HepG2 (cell line): ENCODE data around the gene ELP6. TPM values are rescaled to one million over a fixed set of nuclear protein-coding genes. Genes with fewer than 3 reads are reported as not detected.

ENCODE experiments used
- GABPA ChIP-seq, 2 experiments: IDR thresholded peaks; 2 replicates each; pipeline ENCODE4 v1.6.1; 2011 to 2016; ENCODE audit warnings: low read depth in 2 of 2, low read length in 1 of 2, missing biosample characterization in 1 of 2, missing genetic modification characterization in 1 of 2
- HCFC1 ChIP-seq: fragments of 150-350 bp; IDR thresholded peaks from 2 replicates; pipeline ENCODE4 v1.6.1; 2014; ENCODE audit warnings: low read depth, low read length
- MXD1 ChIP-seq: sonication (generic); formaldehyde crosslinking; IDR thresholded peaks from 2 replicates; pipeline ENCODE4 v1.4.0; 2020; ENCODE audit warnings: mild to moderate bottlenecking, missing genetic modification reagents
- PHF20 ChIP-seq: sonication (generic); formaldehyde crosslinking; IDR thresholded peaks from 2 replicates; pipeline ENCODE4 v1.5.0; 2020; ENCODE audit warnings: mild to moderate bottlenecking, missing genetic modification reagents
- ZBTB4 ChIP-seq: sonication (generic); formaldehyde crosslinking; IDR thresholded peaks from 2 replicates; pipeline ENCODE4 v1.4.0; 2020; ENCODE audit warnings: missing genetic modification reagents, mild to moderate bottlenecking, borderline replicate concordance
- ZC3H4 ChIP-seq: sonication (generic); formaldehyde crosslinking; IDR thresholded peaks from 2 replicates; pipeline ENCODE4 v1.4.0; 2020; ENCODE audit warnings: missing genetic modification reagents, borderline replicate concordance
- ZNF572 ChIP-seq: sonication (generic); formaldehyde crosslinking; IDR thresholded peaks from 2 replicates; pipeline ENCODE4 v1.5.1; 2020; ENCODE audit warnings: mild to moderate bottlenecking, missing genetic modification reagents
- ZSCAN9 ChIP-seq: IDR thresholded peaks from 2 replicates; pipeline ENCODE4 v1.6.1; 2016; ENCODE audit warnings: borderline replicate concordance
- polyA plus RNA-seq, 8 experiments: library from polyadenylated mRNA; depleted of rRNA in 3 of 8; stranded (reverse) in 7 of 8; unstranded in 1 of 8; fragments of >200 nt; fragmentation: Illumina TruSeq in 4 of 8; extraction: Trizol in 4 of 8; gene quantifications; 2 replicates each; pipeline versions ENCODE4 v1.2.1 to v1.2.3, GENCODE V29; 2011 to 2016; ENCODE audit warnings: low read depth in 4 of 8, missing spikeins in 1 of 8, mixed read lengths in 1 of 8; ENCODE audit not compliant: insufficient read depth in 1 of 8
- total RNA-seq, 5 experiments: library from RNA; depleted of rRNA; stranded (reverse); fragments of >200 nt; fragmentation: Illumina TruSeq; extraction: Trizol; gene quantifications; 2 replicates each; pipeline ENCODE4 v1.2.3, GENCODE V29; 2016; ENCODE audit warnings: low read depth in 1 of 5

Gene ELP6
- total and polyA plus RNA-seq, 2 of the 13 experiments (the other 11 are each of a cell fraction or from before 2014, with no cell fraction given), result 45.0 to 49.3 TPM

GRCh38 chr3:47475570-47476329 is 37.8 kb downstream of the ELP6 start, which contains the start of gene SCAP (continued):
- TF ChIP-seq ZBTB4 (CRISPR knock-in tag), result no peak
- no peak for TF ChIP-seq ZC3H4 (CRISPR knock-in tag)
- 0 out of 2 replicates have a peak, but pooled peaks have one; percentile 66 for TF ChIP-seq ZNF572 (CRISPR knock-in tag)
- peak; percentile 82; the same call in 1 of the 2 replicates for TF ChIP-seq MXD1 (CRISPR knock-in tag)
- peak; percentile 47; the same call in 1 of the 2 replicates for TF ChIP-seq HCFC1
- peak; percentile 62; the same call in 1 of the 2 replicates for TF ChIP-seq ZSCAN9
- TF ChIP-seq GABPA (IDR thresholded peaks at IDR 0.05; ENCODE audit: low read depth, low read length), result no peak
- peak; percentile 66 for TF ChIP-seq GABPA (CRISPR knock-in tag; IDR thresholded peaks at IDR 0.05; ENCODE audit: low read depth)
- TF ChIP-seq PHF20 (CRISPR knock-in tag), result peak; percentile 84
